Suprapubic skin (tissue), 4 donors: Measurements from ENCODE around the gene PHPT1. TPM values are rescaled to one million over a fixed set of nuclear protein-coding genes. Genes with fewer than 3 reads are reported as not detected.

ENCODE experiments used
- DNase-seq, 2 donors: peaks; one replicate each; pipeline ENCODE4 v3.0.0-alpha.2; 2019; ENCODE audit warnings: low spot score in 2 of 2
- H3K27ac ChIP-seq: fragments of 200-600 bp; sonication (generic); one replicate; pipeline ENCODE4 v1.5.1; 2019
- H3K27me3 ChIP-seq: fragments of 200-600 bp; sonication (generic); one replicate; pipeline ENCODE4 v1.5.1; 2019
- H3K36me3 ChIP-seq: fragments of 200-600 bp; sonication (generic); one replicate; pipeline ENCODE4 v1.5.1; 2019
- H3K4me1 ChIP-seq: fragments of 200-600 bp; sonication (generic); one replicate; pipeline ENCODE4 v1.5.1; 2019
- H3K4me3 ChIP-seq: fragments of 200-600 bp; sonication (generic); one replicate; pipeline ENCODE4 v1.5.1; 2019; ENCODE audit warnings: mild to moderate bottlenecking
- H3K9me3 ChIP-seq: fragments of 200-600 bp; sonication (generic); one replicate; pipeline ENCODE4 v1.5.1; 2019
- CTCF ChIP-seq, 2 donors: fragments of 200-600 bp in 1 of 2; fragments of 450-650 bp in 1 of 2; sonication (generic) in 1 of 2; IDR thresholded peaks; one replicate each; pipeline ENCODE4 v1.5.1; 2016 to 2019; ENCODE audit warnings: antibody characterized with exemption in 2 of 2, mild to moderate bottlenecking in 1 of 2, moderate library complexity in 1 of 2
- EP300 ChIP-seq: sonication (generic); formaldehyde crosslinking; IDR thresholded peaks from one replicate; pipeline ENCODE4 v1.6.1; 2017; ENCODE audit warnings: antibody characterized with exemption
- POLR2A ChIP-seq, 2 donors: fragments of 450-650 bp; IDR thresholded peaks; one replicate each; pipeline ENCODE4 v1.6.1; 2017; ENCODE audit warnings: antibody characterized with exemption in 2 of 2, mild to moderate bottlenecking in 2 of 2, moderate library complexity in 2 of 2
- POLR2AphosphoS5 ChIP-seq, 3 donors: sonication (generic); formaldehyde crosslinking; IDR thresholded peaks; one replicate each; pipeline ENCODE4 v1.6.1; 2017; ENCODE audit warnings: antibody characterized with exemption in 3 of 3
- WGBS: methylation state at CpG from one replicate; pipeline ENCODE4 v1.1.5; 2018; 5-methylcytosine and 5-hydroxymethylcytosine counted together
- total RNA-seq, 4 donors: library from RNA; depleted of rRNA; stranded (reverse); fragments of >200 nt; gene quantifications; one replicate each; pipeline ENCODE4 v1.1.0, GENCODE V29; 2016

PHPT1 gene
- total RNA-seq, 4 donors from 2014 or later = 41.9 to 64.2 (median 46.6) TPM

- Histone ChIP-seq H3K27me3 (no peaks in the 10 kb centered on the region), H3K4me3 (no peak overlapping the region), H3K36me3 (peaks cover 74% of the 10 kb centered on the region), H3K4me1 (peaks cover 11% of the 10 kb centered on the region), H3K27ac (no peak overlapping the region), H3K9me3 (no peaks in the 10 kb centered on the region)
- TF ChIP-seq EP300 = no peak
- WGBS = 95% methylated on average over 33 of the region's 44 CpGs
- DNase-seq = no peak
Observed at GRCh38 chr9:136825295-136826187, 23.7 kb upstream of the PHPT1 start.

GRCh38 chr9:136826188-136826541 is 23.0 kb upstream of the PHPT1 start:
- Histone ChIP-seq H3K27ac (no peak overlapping the region), H3K4me1 (peaks cover 6% of the 10 kb centered on the region), H3K9me3 (no peaks in the 10 kb centered on the region), H3K36me3 (peaks cover 80% of the 10 kb centered on the region), H3K4me3 (no peak overlapping the region), H3K27me3 (no peaks in the 10 kb centered on the region)
- DNase-seq = no peak
- 70% methylated on average over 2 of the region's 17 CpGs for WGBS
- TF ChIP-seq POLR2A (IDR thresholded peaks at IDR 0.05) (no peak), CTCF (IDR thresholded peaks at IDR 0.05) (no peak), EP300 (no peak), POLR2AphosphoS5 (IDR thresholded peaks at IDR 0.05) (no peak)

GRCh38 chr9:136826703-136827582 is 22.3 kb upstream of the PHPT1 start:
- peaks cover 88% of the 10 kb centered on the region for H3K36me3 ChIP-seq
- no peak overlapping the region for H3K4me3 ChIP-seq
- no peaks in the 10 kb centered on the region for H3K27me3 ChIP-seq
- TF ChIP-seq EP300 = no peak
- no peak for TF ChIP-seq POLR2A (IDR thresholded peaks at IDR 0.05)
- TF ChIP-seq POLR2AphosphoS5 (IDR thresholded peaks at IDR 0.05) = no peak
- TF ChIP-seq CTCF (IDR thresholded peaks at IDR 0.05) = no peak
- H3K9me3 ChIP-seq = no peaks in the 10 kb centered on the region
- H3K27ac ChIP-seq = no peak overlapping the region
- DNase-seq = no peak
- 100% methylated on average over 1 of the region's 24 CpGs for WGBS
- H3K4me1 ChIP-seq = no peaks in the 10 kb centered on the region

- Histone ChIP-seq H3K27me3 (no peaks in the 10 kb centered on the region), H3K4me1 (no peaks in the 10 kb centered on the region), H3K27ac (no peak overlapping the region), H3K36me3 (peaks cover 97% of the 10 kb centered on the region), H3K4me3 (no peak overlapping the region), H3K9me3 (no peaks in the 10 kb centered on the region)
- 91% methylated on average over 12 of the region's 14 CpGs for WGBS
- no peak for DNase-seq
- TF ChIP-seq POLR2AphosphoS5 (IDR thresholded peaks at IDR 0.05) (no peak), CTCF (IDR thresholded peaks at IDR 0.05) (no peak), POLR2A (IDR thresholded peaks at IDR 0.05) (no peak), EP300 (no peak)
Observed at GRCh38 chr9:136827794-136828473, 21.3 kb upstream of the PHPT1 start.

GRCh38 chr9:136828474-136829140 is 20.6 kb upstream of the PHPT1 start:
- no peaks in the 10 kb centered on the region for H3K4me1 ChIP-seq
- no peaks in the 10 kb centered on the region for H3K9me3 ChIP-seq
- no peak for TF ChIP-seq CTCF (IDR thresholded peaks at IDR 0.05)
- TF ChIP-seq EP300 = no peak
- no peak for TF ChIP-seq POLR2A (IDR thresholded peaks at IDR 0.05)
- no peak for TF ChIP-seq POLR2AphosphoS5 (IDR thresholded peaks at IDR 0.05)
- peaks cover 98% of the 10 kb centered on the region for H3K36me3 ChIP-seq
- no peak overlapping the region for H3K27ac ChIP-seq
- no peak for DNase-seq
- 94% methylated on average over 28 of the region's 31 CpGs for WGBS
- no peaks in the 10 kb centered on the region for H3K27me3 ChIP-seq
- H3K4me3 ChIP-seq = no peak overlapping the region
